Lower leg skin (tissue), 4 donors: ENCODE results near the gene CABP4. TPM values are rescaled to one million over a fixed set of nuclear protein-coding genes. Genes with fewer than 3 reads are reported as not detected.

Experiments used
- DNase-seq, 2 donors: peaks; one replicate each; pipeline ENCODE4 v3.0.0-alpha.2; 2019; ENCODE audit warnings: low spot score in 2 of 2
- H3K4me3 ChIP-seq: fragments of 200-600 bp; sonication (generic); 2 replicates; pipeline ENCODE4 v1.5.1; 2017; ENCODE audit warnings: mild to moderate bottlenecking, low read depth; ENCODE audit not compliant: poor library complexity, severe bottlenecking
- CTCF ChIP-seq, 3 donors: fragments of 450-650 bp; IDR thresholded peaks; one replicate each; pipeline ENCODE4 v1.5.1; 2016; ENCODE audit warnings: antibody characterized with exemption in 3 of 3, mild to moderate bottlenecking in 3 of 3, moderate library complexity in 2 of 3
- POLR2A ChIP-seq, 2 donors: fragments of 450-650 bp; IDR thresholded peaks; one replicate each; pipeline ENCODE4 v1.6.1; 2016 to 2017; ENCODE audit warnings: antibody characterized with exemption in 2 of 2, mild to moderate bottlenecking in 1 of 2, moderate library complexity in 1 of 2
- WGBS, 2 donors: methylation state at CpG; one replicate each; pipeline ENCODE4 v1.1.5; 2018; 5-methylcytosine and 5-hydroxymethylcytosine counted together
- intact Hi-C: fragments of 100-400 bp; cut with DNase I; formaldehyde crosslinking; loops from one replicate; pipeline ENCODE4 v1.15.0; 2023; ENCODE audit warnings: low total_unique reads
- total RNA-seq, 4 donors: library from RNA; depleted of rRNA; stranded (reverse); fragments of >200 nt; gene quantifications; one replicate each; pipeline ENCODE4 v1.1.0, GENCODE V29; 2016

CABP4 gene
- total RNA-seq, 4 donors from 2014 or later, result 0.11 to 0.25 TPM; not detected in 2

GRCh38 chr11:67501854-67502253, 46.7 kb downstream of the CABP4 start:
- intact Hi-C loops, result loop anchor here (10.0 kb wide), 1 partner anchor 107 kb away; the partner anchor contains the start of gene RAD9A
- TF ChIP-seq CTCF (IDR thresholded peaks at IDR 0.05) (no peak), POLR2A (IDR thresholded peaks at IDR 0.05) (no peak)
- WGBS, 2 donors, result 98% methylated on average over 11 to 16 of the region's 18 CpGs
- DNase-seq, result no peak
- H3K4me3 ChIP-seq, result no peak overlapping the region

DNA sequence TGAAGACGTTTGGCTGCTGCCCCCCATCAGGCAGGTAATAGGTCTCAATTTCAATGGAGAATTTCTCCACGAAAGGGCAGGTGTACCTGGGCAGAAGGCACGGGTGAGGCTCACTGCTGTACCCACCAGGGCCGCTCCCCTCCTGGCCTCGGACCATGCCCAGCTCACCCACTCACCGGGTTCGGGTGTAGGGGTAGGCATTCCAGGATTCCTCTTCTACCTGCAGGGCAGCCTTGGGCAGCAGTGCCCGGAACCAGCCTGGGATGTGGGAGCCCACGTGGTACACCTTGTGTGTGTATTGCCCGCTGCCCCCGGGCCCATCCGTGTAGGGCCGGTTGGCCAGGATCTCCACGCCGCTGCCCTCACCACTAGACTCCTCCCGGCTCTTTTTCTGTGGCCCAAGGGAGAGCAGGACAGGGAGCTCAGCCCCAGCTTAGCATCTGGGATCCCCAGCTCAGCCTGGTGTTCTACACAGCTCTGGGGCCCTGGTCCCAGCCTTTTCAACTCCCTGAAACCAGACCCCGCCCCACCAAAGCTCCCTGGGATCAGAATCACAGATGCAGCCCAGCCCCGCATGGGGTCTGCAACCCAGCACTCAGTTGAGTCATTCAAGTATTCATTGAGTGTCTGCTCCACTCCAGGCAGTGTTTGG, 47.3 kb downstream of the CABP4 start:
- intact Hi-C loops, result loop anchor here (10.0 kb wide), 1 partner anchor 108 kb away; the partner anchor contains the start of gene RAD9A
- no peak for TF ChIP-seq POLR2A (IDR thresholded peaks at IDR 0.05)
- TF ChIP-seq CTCF (IDR thresholded peaks at IDR 0.05), result no peak
- WGBS, 2 donors, result 94 to 98% methylated on average over 16 to 18 of the region's 18 CpGs
- DNase-seq, result no peak
- H3K4me3 ChIP-seq, result no peak overlapping the region

DNA sequence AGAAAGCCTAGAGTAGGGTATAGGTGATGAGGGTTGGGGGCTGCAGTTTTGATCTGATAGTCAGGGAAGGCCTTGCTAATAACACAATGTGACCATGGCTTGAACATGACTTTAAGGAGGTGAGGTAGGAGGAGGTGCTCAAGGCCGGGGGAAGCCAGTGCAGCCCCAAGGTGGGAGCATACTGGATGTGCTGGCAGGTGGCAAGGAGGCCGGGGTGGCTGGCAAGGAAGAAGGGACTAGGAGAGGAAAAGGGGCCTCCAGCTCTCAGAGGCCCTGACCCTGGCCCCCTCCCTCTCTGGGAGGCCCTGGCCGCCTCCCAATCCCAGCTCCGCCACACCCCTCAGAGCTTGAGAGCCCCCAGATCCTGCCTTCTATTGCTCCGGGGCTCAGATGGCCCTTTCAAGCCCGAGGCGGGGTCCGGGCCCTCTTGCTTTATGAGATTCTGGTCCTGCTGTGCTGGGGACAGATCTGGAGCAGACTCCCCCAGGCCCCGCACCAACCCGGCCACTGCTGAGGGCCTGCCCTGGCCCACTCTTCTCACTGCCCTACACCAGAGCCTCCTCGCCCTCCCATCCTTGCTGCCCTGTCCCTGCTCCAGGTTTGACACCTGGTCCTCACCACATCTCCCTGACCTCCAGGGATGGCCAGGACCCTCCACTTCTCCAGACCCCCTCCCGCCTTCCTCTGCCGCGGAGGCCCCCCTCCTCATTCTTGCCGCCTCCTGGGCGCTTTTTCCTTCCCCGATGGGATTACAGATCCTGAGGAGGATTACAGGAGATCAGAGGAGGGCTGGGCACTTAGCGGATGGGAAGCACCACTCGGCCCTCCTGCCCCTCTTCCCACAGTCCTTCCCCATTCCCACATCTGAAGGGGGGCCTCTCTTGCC, 48.2 kb downstream of the CABP4 start:
- intact Hi-C loops, result loop anchor here (10.0 kb wide), 1 partner anchor 109 kb away; the partner anchor contains the start of gene RAD9A
- TF ChIP-seq CTCF (IDR thresholded peaks at IDR 0.05), result no peak
- no peak for TF ChIP-seq POLR2A (IDR thresholded peaks at IDR 0.05)
- 83 to 86% methylated on average over 19 of the region's 19 CpGs for WGBS, 2 donors
- no peak overlapping the region for H3K4me3 ChIP-seq
- DNase-seq, result no peak

GRCh38 chr11:67504005-67504949, 49.1 kb downstream of the CABP4 start:
- H3K4me3 ChIP-seq, result peak overlapping the region; percentile 48
- no peak for DNase-seq
- intact Hi-C loops, result loop anchor here (10.0 kb wide), 1 partner anchor 109 kb away; the partner anchor contains the start of gene RAD9A
- WGBS, 2 donors, result 4% methylated on average over 43 to 71 of the region's 101 CpGs
- no peak for TF ChIP-seq CTCF (IDR thresholded peaks at IDR 0.05)
- no peak for TF ChIP-seq POLR2A (IDR thresholded peaks at IDR 0.05)

GRCh38 chr11:67504950-67505581, 49.9 kb downstream of the CABP4 start, which contains the start of gene PITPNM1:
Gene PITPNM1 (minus strand): TSS chr11:67505363. CDS start chr11:67504180, 1,183 bp downstream.
- TF ChIP-seq CTCF (IDR thresholded peaks at IDR 0.05) (no peak), POLR2A (IDR thresholded peaks at IDR 0.05) (no peak)
- H3K4me3 ChIP-seq, result peak within 1 kb of the TSS; percentile 48
- intact Hi-C loops, result loop anchor here (10.0 kb wide), 1 partner anchor 110 kb away; the partner anchor contains the start of gene RAD9A
- 1 to 4% methylated on average over 36 to 51 of the region's 58 CpGs for WGBS, 2 donors
- DNase-seq, result peak in 1 of 2 donors; percentile 94
